Thyroid gland (tissue), 4 donors: ENCODE measurements around the gene LIG3. TPM values are rescaled to one million over a fixed set of nuclear protein-coding genes. Genes with fewer than 3 reads are reported as not detected.
A peak's percentile ranks its signal among the peaks of the same experiment; 100 is the strongest.

Experiments
- DNase-seq, 2 donors: peaks; one replicate each; pipeline ENCODE4 v3.0.0-alpha.2; 2019
- H3K27ac ChIP-seq, 3 donors: fragments of 200-600 bp; sonication (generic); 1 replicate in 2 of 3; 2 replicates in 1 of 3; pipeline ENCODE4 v1.5.1; 2016 to 2019; ENCODE audit warnings: mild to moderate bottlenecking in 1 of 3, moderate library complexity in 1 of 3
- H3K27me3 ChIP-seq: fragments of 200-600 bp; sonication (generic); one replicate; pipeline ENCODE4 v1.5.1; 2019
- H3K36me3 ChIP-seq, 2 donors: fragments of 200-600 bp; sonication (generic); one replicate each; pipeline ENCODE4 v1.5.1; 2016 to 2019
- H3K4me1 ChIP-seq, 2 donors: fragments of 200-600 bp; sonication (generic); one replicate each; pipeline ENCODE4 v1.5.1; 2017 to 2019
- H3K4me3 ChIP-seq, 3 donors: fragments of 200-600 bp; sonication (generic); replicated peaks in 1 of 3; 1 replicate in 2 of 3; 2 replicates in 1 of 3; pipeline ENCODE4 v1.5.1; 2016; ENCODE audit warnings: mild to moderate bottlenecking in 1 of 3
- H3K9me3 ChIP-seq: fragments of 200-600 bp; sonication (generic); one replicate; pipeline ENCODE4 v1.5.1; 2017
- POLR2A ChIP-seq, 2 donors: fragments of 450-650 bp; IDR thresholded peaks; one replicate each; pipeline ENCODE4 v1.6.1; 2017; ENCODE audit warnings: antibody characterized with exemption in 2 of 2, mild to moderate bottlenecking in 2 of 2, moderate library complexity in 1 of 2
- WGBS, 2 donors: methylation state at CpG; one replicate each; pipeline ENCODE4 v1.1.5; 2017; 5-methylcytosine and 5-hydroxymethylcytosine counted together
- intact Hi-C: fragments of 100-400 bp; cut with DNase I; formaldehyde crosslinking; loops from one replicate; pipeline ENCODE4 v1.15.1; 2023
- total RNA-seq, 4 donors: library from RNA; depleted of rRNA; stranded (reverse); fragments of >200 nt; gene quantifications; one replicate each; pipeline ENCODE4 v1.2.3, GENCODE V29; 2016
- TF ChIP-seq, protein P1 (sequence below), 6 experiments: fragments of 200-600 bp in 3 of 6; fragments of 450-650 bp in 3 of 6; sonication (generic) in 3 of 6; IDR thresholded peaks; one replicate each; pipeline ENCODE4 v1.5.1; 2016 to 2019; ENCODE audit warnings: antibody characterized with exemption in 6 of 6, mild to moderate bottlenecking in 2 of 6, inconsistent platforms in 1 of 6, moderate library complexity in 1 of 6

LIG3 gene
- total RNA-seq, 4 donors from 2014 or later, result 34.5 to 103 (median 46.7) TPM

DNA sequence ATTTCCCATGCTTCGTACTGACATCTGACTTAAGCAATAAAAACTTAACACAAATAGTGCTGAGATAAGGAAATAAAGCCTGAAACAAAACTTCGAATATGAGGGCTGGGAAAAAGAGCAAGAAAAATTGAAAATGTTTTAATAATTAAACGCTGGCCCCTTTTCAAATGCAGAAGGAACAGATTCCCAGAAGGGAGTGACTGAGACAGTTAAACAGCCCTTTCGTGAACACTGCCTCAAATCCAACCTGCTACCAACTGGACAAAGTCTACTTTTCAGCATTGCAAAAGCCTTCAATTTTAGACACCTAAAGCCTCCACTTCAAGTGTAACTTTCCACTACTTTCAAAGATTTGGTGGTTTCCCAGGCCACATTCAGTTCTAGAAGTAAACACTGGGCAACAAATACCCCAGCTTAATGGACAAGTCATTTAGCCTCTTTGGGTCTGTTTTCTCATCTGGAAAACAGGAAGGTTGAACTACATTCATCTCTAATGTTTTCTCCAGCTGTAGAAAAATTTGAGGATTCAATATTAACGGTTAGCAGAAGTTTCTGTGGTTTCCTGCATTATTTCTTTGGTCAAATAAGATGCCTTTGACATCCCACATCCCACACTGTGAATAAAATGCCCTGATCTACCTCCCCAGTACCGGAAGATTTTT, 71.4 kb downstream of the LIG3 start:
- no peaks in the 10 kb centered on the region for H3K9me3 ChIP-seq
- 63 to 68% methylated on average over 6 of the region's 6 CpGs for whole genome bisulfite sequencing, 2 donors
- no peak overlapping the region for H3K4me3 ChIP-seq
- H3K27me3 ChIP-seq, result no peaks in the 10 kb centered on the region
- no peak for DNase-seq
- intact Hi-C loops, result no loop called here
- H3K27ac ChIP-seq, result peak overlapping the region; percentile 53 to 68 (median 67)
- TF ChIP-seq, protein P1, sequence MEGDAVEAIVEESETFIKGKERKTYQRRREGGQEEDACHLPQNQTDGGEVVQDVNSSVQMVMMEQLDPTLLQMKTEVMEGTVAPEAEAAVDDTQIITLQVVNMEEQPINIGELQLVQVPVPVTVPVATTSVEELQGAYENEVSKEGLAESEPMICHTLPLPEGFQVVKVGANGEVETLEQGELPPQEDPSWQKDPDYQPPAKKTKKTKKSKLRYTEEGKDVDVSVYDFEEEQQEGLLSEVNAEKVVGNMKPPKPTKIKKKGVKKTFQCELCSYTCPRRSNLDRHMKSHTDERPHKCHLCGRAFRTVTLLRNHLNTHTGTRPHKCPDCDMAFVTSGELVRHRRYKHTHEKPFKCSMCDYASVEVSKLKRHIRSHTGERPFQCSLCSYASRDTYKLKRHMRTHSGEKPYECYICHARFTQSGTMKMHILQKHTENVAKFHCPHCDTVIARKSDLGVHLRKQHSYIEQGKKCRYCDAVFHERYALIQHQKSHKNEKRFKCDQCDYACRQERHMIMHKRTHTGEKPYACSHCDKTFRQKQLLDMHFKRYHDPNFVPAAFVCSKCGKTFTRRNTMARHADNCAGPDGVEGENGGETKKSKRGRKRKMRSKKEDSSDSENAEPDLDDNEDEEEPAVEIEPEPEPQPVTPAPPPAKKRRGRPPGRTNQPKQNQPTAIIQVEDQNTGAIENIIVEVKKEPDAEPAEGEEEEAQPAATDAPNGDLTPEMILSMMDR (IDR thresholded peaks at IDR 0.05), result no peak
- no peak for TF ChIP-seq POLR2A (IDR thresholded peaks at IDR 0.05)
- no peaks in the 10 kb centered on the region for H3K36me3 ChIP-seq
- peaks cover 26 to 54% of the 10 kb centered on the region in 2 donors for H3K4me1 ChIP-seq

DNA sequence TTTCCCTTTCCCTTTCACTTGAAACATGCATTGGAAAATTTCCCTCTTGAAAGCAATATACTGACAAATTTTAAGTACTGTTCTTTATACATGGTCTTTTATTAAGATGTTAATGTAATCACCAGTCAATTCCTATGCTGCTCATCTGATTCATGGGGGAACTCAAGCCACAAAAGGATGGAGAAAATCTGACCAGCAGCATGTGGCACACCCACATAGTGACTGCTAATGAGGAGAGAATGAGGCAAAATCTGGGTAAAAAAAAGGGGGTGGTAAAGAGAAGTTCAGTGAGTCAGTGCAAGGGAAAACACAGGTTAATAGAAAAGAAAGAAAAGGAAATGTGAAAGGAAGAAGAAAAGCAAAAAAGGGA, 71.9 kb downstream of the LIG3 start:
- no peaks in the 10 kb centered on the region for H3K9me3 ChIP-seq
- intact Hi-C loops, result no loop called here
- peak overlapping the region; percentile 53 to 68 (median 67) for H3K27ac ChIP-seq
- H3K4me1 ChIP-seq, result peaks cover 26 to 59% of the 10 kb centered on the region in 2 donors
- H3K36me3 ChIP-seq, result no peaks in the 10 kb centered on the region
- DNase-seq, result no peak
- H3K4me3 ChIP-seq, result no peak overlapping the region
- H3K27me3 ChIP-seq, result no peaks in the 10 kb centered on the region
- TF ChIP-seq POLR2A (IDR thresholded peaks at IDR 0.05), result no peak
- TF ChIP-seq, protein P1 (IDR thresholded peaks at IDR 0.05), result no peak

DNA sequence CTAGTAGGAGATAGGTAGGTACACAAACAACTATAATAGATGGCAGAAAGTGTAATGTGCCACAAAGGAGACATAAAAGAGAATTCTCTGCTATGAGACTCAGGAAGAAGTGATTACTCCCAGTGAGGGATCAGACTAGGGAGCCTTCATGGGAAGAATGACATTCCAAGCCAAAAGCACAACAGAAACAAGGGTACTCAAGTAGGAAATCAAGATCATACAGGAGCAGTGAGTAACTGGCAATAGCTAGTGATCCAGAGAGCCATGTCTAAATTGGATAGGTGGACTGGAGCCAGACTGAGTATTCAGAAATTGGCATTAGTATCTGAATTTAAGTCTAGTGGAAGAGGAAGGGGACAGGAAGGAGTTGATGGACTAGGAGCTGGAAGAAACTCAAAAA, 72.5 kb downstream of the LIG3 start:
- no peak for TF ChIP-seq POLR2A (IDR thresholded peaks at IDR 0.05)
- TF ChIP-seq, protein P1 (IDR thresholded peaks at IDR 0.05), result no peak
- intact Hi-C loops, result no loop called here
- DNase-seq, result no peak
- no peaks in the 10 kb centered on the region for H3K9me3 ChIP-seq
- no peak overlapping the region for H3K4me3 ChIP-seq
- H3K36me3 ChIP-seq, result no peaks in the 10 kb centered on the region
- H3K27me3 ChIP-seq, result no peaks in the 10 kb centered on the region
- peaks cover 29 to 64% of the 10 kb centered on the region in 2 donors for H3K4me1 ChIP-seq
- H3K27ac ChIP-seq, result peak overlapping the region; percentile 53 to 68 (median 67)

DNA sequence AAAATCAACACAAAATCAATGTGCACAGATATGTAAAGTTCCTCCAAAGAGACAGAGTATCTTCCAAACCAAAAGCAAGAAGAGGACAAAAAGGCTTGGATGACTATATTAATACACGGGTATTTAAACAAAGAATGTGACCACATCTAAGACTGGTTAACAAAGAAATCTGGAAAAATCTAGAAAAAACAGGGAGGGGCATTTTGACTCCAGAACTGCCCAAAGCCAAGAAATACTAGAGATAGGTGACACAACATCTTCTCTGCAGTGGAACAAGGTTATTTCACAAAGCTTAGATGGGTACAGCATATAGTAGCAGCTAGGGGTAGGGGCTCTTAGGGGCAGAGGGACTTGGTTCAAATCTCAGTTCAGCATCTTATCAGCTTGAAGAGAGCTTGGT, 72.9 kb downstream of the LIG3 start:
- Histone ChIP-seq H3K4me1 (peaks cover 34 to 68% of the 10 kb centered on the region in 2 donors), H3K36me3 (no peaks in the 10 kb centered on the region), H3K4me3 (no peak overlapping the region), H3K27me3 (no peaks in the 10 kb centered on the region), H3K9me3 (no peaks in the 10 kb centered on the region), H3K27ac (peak overlapping the region; percentile 53 to 68 (median 67))
- intact Hi-C loops, result no loop called here
- no peak for DNase-seq
- WGBS, 2 donors, result 91 to 92% methylated on average over 1 of the region's 1 CpG
- TF ChIP-seq, protein P1 (IDR thresholded peaks at IDR 0.05), result no peak
- no peak for TF ChIP-seq POLR2A (IDR thresholded peaks at IDR 0.05)

DNA sequence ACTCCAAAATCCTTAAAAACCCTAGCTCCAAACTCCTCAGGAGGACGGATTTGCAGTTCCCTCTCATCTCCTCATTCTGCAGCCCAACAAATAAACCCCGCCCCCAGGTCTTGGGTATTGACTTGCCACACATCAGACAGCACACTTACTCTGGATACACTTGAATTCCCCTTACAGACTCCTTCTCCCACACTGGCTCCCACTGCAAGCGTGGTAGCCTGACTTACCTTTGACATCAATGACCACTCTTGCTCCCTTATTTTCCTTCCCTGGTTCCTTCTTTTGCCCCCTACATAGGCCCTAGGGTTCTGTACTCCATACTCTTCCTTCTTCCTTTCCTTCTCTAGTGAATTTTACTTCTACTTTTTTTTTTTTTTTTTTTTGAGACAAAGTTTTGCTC, 75.7 kb downstream of the LIG3 start:
- Histone ChIP-seq H3K4me1 (peaks cover 51 to 57% of the 10 kb centered on the region in 2 donors), H3K9me3 (no peaks in the 10 kb centered on the region), H3K36me3 (no peaks in the 10 kb centered on the region), H3K27ac (peak overlapping the region; percentile 28 to 64 (median 41)), H3K4me3 (no peak overlapping the region), H3K27me3 (no peaks in the 10 kb centered on the region)
- DNase-seq, result peak; percentile 70 to 75
- 71% methylated on average over 3 of the region's 3 CpGs for WGBS, 2 donors
- TF ChIP-seq POLR2A (IDR thresholded peaks at IDR 0.05), result peak in 1 of 2 donors; percentile 16
- TF ChIP-seq, protein P1 (IDR thresholded peaks at IDR 0.05), result no peak
- intact Hi-C loops, result no loop called here
